Activated naive CD8-positive, alpha-beta T cell (primary cell): ENCODE measurements around the gene ZNF414.

Experiments used
- H3K27ac Mint-ChIP-seq: one replicate; pipeline ENCODE4 v1.8.0; 2021; ENCODE audit warnings: mixed read lengths
- H3K27me3 Mint-ChIP-seq: one replicate; pipeline ENCODE4 v1.8.0; 2021; ENCODE audit warnings: mixed read lengths
- H3K36me3 Mint-ChIP-seq: one replicate; pipeline ENCODE4 v1.8.0; 2021; ENCODE audit warnings: mixed read lengths
- H3K4me1 Mint-ChIP-seq: one replicate; pipeline ENCODE4 v1.8.0; 2021; ENCODE audit warnings: low read depth, mixed read lengths
- H3K4me3 Mint-ChIP-seq: one replicate; pipeline ENCODE4 v1.8.0; 2021; ENCODE audit warnings: mild to moderate bottlenecking, mixed read lengths
- H3K9me3 Mint-ChIP-seq: one replicate; pipeline ENCODE4 v1.8.0; 2021; ENCODE audit warnings: low read depth, mixed read lengths

The ZNF414 gene

DNA sequence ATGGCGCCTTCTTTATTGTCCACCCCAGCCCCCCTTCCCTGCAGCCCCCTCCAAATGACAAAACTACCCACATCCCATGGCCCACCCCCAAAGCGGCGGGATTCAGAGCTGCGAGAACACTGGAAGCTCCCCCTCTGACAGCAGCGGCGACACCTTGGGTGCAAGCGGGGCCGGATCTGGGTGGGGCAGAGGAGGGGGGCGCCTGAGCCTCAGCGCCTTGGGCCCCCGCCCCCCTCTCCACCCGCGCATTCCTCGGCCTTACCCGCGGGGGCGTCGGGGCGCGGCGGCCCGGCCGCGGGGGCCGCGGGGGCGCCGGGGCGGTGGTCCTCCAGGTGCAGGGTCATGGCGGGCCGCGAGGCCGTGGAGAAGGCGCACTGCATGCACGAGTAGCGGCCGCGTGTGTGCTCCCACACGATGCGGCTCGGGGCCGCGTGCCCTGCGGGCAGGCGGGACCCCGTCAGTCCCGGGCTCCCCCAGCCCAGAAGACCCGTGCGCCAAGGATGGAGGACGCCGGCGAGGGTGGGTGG, 3.3 kb downstream of the ZNF414 start:
- no peaks in the 10 kb centered on the region for H3K9me3 Mint-ChIP-seq
- no peaks in the 10 kb centered on the region for H3K36me3 Mint-ChIP-seq
- no peak overlapping the region for H3K27ac Mint-ChIP-seq
- H3K4me3 Mint-ChIP-seq = no peak overlapping the region
- no peaks in the 10 kb centered on the region for H3K27me3 Mint-ChIP-seq
- peaks cover 27% of the 10 kb centered on the region for H3K4me1 Mint-ChIP-seq

DNA sequence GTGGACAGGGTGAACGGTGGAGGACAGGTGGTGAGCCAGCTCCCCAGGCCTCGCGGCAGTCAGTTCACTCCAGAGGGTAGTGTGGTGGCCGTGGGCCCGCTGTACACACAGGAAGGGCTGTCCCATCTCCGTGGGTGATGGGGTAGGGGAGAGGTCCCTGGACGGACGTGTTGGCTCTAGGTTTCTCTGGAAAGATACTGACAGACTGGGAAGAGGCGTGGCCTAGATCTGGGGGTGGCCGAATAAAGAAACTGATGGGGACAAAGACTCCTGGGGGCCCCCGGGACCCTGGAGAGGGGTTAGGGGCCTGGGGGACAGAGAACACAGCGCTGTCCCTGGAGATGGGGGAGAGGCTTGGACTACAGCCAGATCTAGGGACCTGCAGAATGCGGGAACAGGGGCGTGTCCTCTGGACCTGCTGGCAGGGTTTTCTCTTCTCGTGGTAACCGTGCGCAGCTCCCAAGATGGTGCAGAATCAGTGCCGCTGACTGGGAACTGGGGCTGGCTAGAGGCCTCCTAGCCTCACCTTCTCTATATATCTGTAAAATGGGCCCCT, 7.5 kb downstream of the ZNF414 start:
- H3K36me3 Mint-ChIP-seq = no peaks in the 10 kb centered on the region
- no peaks in the 10 kb centered on the region for H3K9me3 Mint-ChIP-seq
- H3K27ac Mint-ChIP-seq = peak overlapping the region; percentile 34
- H3K4me3 Mint-ChIP-seq = peak overlapping the region; percentile 90
- no peaks in the 10 kb centered on the region for H3K27me3 Mint-ChIP-seq
- peaks cover 10% of the 10 kb centered on the region for H3K4me1 Mint-ChIP-seq

DNA sequence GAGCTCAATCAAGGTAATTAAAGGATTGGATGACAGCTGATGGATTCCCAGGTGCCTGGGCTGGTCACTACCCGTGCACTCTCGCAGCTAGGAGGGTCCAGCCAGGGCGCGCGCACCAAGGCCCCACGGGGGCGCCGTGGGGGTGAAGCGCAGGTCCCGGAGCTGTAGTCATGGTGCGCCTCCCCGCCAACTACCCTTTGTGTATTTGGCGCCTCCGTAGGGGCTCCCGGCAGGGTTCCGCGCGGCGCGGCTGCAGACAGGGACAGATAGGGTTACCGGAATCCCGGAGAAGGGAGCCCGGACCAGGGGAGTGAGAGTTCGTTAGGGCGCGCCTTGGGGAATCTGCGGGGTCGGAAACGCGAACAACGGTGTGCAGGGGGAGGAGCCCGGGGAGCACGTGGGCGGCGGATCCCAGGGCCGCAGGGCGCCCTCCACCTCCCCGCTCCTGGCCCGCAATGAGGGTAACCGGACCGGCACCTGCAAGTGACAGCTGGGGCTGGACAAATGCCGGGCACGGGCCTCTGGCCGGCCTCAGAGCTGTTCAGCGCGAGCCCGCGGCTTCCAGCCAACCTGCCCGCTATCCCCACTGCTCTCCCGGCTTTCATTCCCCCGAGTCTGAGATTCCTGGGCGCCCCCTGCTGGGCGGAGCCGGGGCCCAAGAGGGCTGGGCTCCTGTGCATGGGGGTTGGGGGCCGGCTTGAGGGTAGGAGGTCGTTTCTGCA, 8.1 kb downstream of the ZNF414 start:
- peak overlapping the region; percentile 85 for H3K27ac Mint-ChIP-seq
- H3K27me3 Mint-ChIP-seq = no peaks in the 10 kb centered on the region
- no peaks in the 10 kb centered on the region for H3K9me3 Mint-ChIP-seq
- H3K4me1 Mint-ChIP-seq = peaks cover 10% of the 10 kb centered on the region
- H3K4me3 Mint-ChIP-seq = peak overlapping the region; percentile 90
- H3K36me3 Mint-ChIP-seq = no peaks in the 10 kb centered on the region

DNA sequence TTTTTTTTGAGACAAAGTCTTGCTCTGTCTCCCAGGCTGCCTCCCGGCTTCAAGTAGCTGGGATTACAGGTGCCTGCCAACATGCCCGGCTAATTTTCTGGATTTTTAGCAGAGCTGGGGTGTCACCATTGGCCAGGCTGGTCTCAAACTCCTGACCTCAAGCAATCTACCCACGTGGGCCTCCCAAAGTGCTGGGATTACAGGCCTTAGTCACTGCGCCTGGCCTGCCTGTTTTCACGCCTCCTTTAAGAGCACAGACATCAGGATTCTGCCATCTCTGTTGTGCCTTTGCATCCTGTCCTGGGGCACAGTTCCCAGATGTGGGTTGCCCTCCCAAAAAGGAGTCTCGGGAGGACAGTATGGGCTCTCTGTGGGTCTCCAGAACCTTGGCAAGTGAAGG, 9.0 kb downstream of the ZNF414 start:
- peak overlapping the region; percentile 70 for H3K4me3 Mint-ChIP-seq
- no peaks in the 10 kb centered on the region for H3K27me3 Mint-ChIP-seq
- no peak overlapping the region for H3K27ac Mint-ChIP-seq
- H3K4me1 Mint-ChIP-seq = peaks cover 17% of the 10 kb centered on the region
- H3K36me3 Mint-ChIP-seq = no peaks in the 10 kb centered on the region
- no peaks in the 10 kb centered on the region for H3K9me3 Mint-ChIP-seq

DNA sequence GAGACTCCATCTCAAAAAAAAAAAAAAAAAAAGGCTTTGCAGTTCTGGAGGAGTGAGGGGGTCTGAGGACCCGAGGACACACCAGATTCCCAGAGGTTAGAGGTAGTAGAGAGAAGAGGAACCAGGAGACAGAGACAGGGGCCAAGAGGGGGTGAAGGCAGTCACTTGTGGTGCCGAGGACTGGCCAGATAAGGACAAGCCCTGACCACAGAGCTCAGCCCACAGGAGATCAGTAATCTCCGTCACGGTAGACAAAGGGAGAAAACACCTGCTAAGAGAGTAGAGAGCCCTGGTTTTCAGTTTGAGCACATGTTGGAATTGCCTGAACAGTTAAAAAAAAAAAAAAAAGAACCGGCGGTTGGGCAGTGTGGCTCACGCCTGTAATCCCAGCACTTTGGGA, 9.8 kb downstream of the ZNF414 start:
- H3K36me3 Mint-ChIP-seq = no peaks in the 10 kb centered on the region
- H3K27me3 Mint-ChIP-seq = no peaks in the 10 kb centered on the region
- peak overlapping the region; percentile 41 for H3K27ac Mint-ChIP-seq
- peaks cover 17% of the 10 kb centered on the region for H3K4me1 Mint-ChIP-seq
- H3K4me3 Mint-ChIP-seq = peak overlapping the region; percentile 10
- no peaks in the 10 kb centered on the region for H3K9me3 Mint-ChIP-seq

DNA sequence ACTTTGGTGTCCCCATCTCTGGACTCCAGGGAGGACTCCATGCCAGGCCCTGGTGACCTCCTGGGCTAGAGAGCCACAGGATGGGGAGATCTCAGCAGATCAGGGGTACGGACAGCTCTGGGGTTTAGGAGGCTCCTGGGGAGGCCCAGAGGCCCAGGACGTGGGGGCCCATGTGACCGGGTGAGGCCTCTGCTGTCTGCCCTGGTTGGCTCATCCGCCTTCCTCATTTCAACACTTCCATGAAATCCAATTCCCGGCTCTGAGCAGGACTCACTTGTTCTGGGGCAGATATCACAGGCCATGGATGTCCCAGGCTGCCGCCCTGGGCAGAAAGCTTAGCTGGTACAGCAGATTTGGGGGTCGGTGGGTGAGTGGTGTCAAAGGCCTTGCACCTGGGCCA, 10.5 kb downstream of the ZNF414 start:
- H3K4me3 Mint-ChIP-seq = no peak overlapping the region
- H3K9me3 Mint-ChIP-seq = no peaks in the 10 kb centered on the region
- H3K4me1 Mint-ChIP-seq = peaks cover 17% of the 10 kb centered on the region
- H3K27me3 Mint-ChIP-seq = no peaks in the 10 kb centered on the region
- no peaks in the 10 kb centered on the region for H3K36me3 Mint-ChIP-seq
- H3K27ac Mint-ChIP-seq = no peak overlapping the region

DNA sequence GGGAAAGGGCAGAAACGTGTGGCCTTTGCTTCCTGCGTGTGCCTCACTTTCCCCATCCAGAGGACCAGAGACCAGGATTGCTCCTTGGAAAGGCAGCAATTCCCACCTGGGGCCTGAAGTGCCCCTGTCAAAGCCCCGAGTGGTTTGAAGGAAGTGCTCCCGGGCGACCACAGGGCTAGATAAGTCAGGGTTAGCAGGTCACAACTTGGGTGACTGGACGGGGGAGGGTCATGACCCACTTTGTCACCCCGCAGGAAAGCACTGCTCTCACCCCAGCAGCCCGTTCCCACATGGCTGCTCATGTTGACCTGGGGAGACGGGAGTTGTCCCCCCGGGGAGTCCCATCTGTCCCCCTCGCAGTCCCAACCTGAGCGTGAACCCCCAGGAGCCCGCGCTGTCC, 12.0 kb downstream of the ZNF414 start:
- no peaks in the 10 kb centered on the region for H3K9me3 Mint-ChIP-seq

DNA sequence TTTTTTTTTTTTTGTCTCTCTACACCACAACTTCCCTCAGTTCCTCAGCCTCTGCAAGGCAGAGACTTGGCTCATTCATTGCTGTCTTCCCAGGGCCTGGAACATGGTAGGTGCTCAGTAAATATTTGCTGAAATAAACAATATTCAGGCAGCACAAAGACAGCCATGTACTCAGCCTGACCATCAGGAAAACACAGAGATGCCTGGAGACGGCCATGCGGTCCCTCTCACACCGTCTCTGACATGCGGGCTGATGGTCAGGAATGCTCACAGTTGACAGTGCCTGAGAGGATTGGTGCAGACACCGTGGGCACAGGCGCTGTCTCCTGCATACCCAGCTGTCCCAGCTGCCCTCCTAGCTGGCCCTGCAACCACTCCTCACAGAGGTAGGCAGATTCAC, 12.5 kb downstream of the ZNF414 start:
- no peaks in the 10 kb centered on the region for H3K27me3 Mint-ChIP-seq
- no peaks in the 10 kb centered on the region for H3K9me3 Mint-ChIP-seq
- no peak overlapping the region for H3K27ac Mint-ChIP-seq
- no peak overlapping the region for H3K4me3 Mint-ChIP-seq
- no peaks in the 10 kb centered on the region for H3K36me3 Mint-ChIP-seq
- H3K4me1 Mint-ChIP-seq = peaks cover 17% of the 10 kb centered on the region

More for the DNA sequence above, 12.0 kb downstream of the ZNF414 start:
- no peak overlapping the region for H3K27ac Mint-ChIP-seq
- no peaks in the 10 kb centered on the region for H3K27me3 Mint-ChIP-seq
- H3K36me3 Mint-ChIP-seq = no peaks in the 10 kb centered on the region
- peaks cover 17% of the 10 kb centered on the region for H3K4me1 Mint-ChIP-seq
- H3K4me3 Mint-ChIP-seq = no peak overlapping the region

DNA sequence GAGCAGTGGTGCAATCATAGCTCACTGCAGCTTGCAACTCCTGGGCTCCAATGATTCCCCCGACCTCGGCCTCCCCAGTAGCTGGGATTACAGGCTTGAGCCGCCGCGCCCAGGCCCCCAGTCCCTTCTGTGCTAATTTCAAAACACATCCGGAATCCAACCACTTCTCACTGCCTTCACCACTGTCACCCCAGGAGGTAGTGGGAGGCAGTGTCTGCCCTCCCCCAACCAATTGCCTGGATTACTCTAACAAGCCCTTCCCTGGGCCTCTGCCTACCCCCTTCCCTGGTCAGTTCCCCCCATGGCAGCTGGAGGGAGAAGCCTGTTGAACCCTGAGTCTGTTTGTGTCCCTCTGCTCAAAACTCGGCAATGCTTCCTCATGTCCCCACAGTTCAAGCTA, 13.8 kb downstream of the ZNF414 start:
- no peak overlapping the region for H3K27ac Mint-ChIP-seq
- H3K4me1 Mint-ChIP-seq = peaks cover 19% of the 10 kb centered on the region
- no peaks in the 10 kb centered on the region for H3K36me3 Mint-ChIP-seq
- no peaks in the 10 kb centered on the region for H3K27me3 Mint-ChIP-seq
- H3K9me3 Mint-ChIP-seq = no peaks in the 10 kb centered on the region
- no peak overlapping the region for H3K4me3 Mint-ChIP-seq

DNA sequence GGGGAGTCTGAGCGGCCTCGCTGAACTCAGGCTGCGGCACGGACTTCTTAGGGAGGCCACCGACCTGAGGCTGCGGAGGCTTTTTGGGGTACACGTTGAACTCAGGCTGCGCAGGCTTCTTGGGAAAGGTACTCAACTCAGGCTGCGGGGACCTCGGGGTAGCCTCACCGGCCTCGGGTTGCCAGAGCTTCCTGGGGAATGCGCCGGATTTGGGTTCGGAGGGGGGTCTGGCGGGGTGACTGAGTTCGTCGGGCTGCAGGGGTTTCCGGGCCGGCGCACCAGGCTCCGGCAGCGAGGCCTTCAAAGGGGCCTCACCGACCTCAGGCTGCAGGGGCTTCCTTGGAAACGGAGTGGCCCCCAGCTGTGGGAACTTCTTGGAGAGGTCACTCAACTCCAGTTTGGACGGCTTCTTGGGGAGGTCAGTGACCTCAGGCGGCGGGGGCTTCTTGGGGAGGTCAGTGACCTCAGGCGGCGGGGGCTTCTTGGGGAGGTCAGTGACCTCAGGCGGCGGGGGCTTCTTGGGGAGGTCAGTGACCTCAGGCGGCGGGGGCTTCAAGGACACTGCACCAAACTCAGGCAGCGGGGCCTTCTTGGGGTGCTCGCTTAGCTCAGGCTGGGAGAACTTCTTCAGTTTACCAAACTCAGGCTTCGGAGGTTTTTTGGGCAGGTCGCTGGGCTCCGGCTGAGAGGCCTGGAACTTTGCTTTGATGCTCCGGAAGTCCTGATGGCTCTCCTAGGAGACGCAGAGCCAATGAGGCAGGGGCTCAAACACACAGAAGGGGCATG, 14.7 kb downstream of the ZNF414 start:
- H3K27me3 Mint-ChIP-seq = no peaks in the 10 kb centered on the region
- H3K27ac Mint-ChIP-seq = no peak overlapping the region
- no peak overlapping the region for H3K4me3 Mint-ChIP-seq
- H3K4me1 Mint-ChIP-seq = peaks cover 19% of the 10 kb centered on the region
- H3K9me3 Mint-ChIP-seq = no peaks in the 10 kb centered on the region
- no peaks in the 10 kb centered on the region for H3K36me3 Mint-ChIP-seq

DNA sequence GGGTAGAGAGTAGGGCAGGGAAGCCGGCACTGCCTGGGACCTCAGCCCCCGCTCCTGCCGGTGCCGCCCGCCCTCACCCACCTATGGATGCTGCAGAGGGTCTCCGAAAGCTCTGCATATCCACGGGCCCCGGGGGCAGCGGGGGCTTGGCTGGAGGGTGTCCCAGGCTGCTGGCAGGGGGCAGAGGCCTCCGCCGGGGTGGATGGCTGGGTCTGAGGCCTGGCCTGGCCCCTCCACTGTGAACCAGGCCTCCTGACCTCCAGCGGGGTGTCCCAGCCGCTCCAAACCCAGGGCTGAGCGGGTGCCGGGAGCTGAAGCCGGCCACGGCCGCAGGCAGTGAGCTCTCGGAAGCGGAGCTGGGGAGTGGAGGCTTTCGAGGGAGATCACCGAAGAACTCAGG, 15.7 kb downstream of the ZNF414 start:
- H3K36me3 Mint-ChIP-seq = no peaks in the 10 kb centered on the region
- peaks cover 21% of the 10 kb centered on the region for H3K4me1 Mint-ChIP-seq
- H3K27me3 Mint-ChIP-seq = no peaks in the 10 kb centered on the region
- no peak overlapping the region for H3K4me3 Mint-ChIP-seq
- H3K9me3 Mint-ChIP-seq = no peaks in the 10 kb centered on the region
- H3K27ac Mint-ChIP-seq = no peak overlapping the region

DNA sequence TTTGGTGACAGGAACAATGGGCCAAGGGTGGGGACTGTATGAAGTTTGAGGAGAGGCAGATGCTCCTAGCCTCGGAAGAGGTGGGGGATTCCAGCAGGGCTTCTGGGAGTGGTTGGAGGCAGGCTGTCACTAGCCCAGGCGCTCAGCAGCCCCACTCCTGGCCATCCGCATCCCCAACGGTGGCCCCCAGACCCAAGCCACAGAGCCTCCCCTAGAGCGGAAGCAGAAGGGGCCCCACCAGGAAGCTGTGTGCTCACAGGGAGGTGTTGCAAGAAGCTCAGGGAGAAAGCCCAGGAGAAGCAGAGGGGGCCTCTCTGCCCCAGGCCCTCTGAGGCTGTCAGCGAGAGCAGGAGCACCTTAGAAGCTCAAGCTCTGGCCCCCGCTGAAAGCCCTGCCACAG, 19.8 kb downstream of the ZNF414 start:
- Mint-ChIP-seq H3K4me3 (no peak overlapping the region), H3K4me1 (peaks cover 19% of the 10 kb centered on the region), H3K27me3 (no peaks in the 10 kb centered on the region), H3K27ac (peak overlapping the region; percentile 66), H3K36me3 (no peaks in the 10 kb centered on the region), H3K9me3 (no peaks in the 10 kb centered on the region)

DNA sequence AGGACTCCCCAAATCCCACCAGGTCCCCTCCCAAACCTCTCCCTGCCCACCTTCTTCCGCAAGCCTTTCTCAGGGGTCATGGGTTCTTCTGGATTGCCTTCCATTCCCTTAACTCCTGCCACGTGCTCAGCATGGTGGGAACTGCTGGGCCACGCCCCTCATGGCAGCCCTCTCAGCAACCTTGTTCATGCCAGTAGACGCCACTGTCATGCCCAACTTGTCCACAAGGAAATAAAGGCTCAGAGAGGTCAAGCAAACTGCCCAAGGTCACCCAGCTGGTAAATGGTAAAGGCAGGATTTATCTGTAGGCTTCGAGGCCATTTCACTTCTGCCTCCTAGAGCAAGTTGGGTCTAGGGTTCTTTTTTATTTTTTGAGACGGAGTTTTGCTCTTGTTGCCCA, 22.4 kb downstream of the ZNF414 start:
- Mint-ChIP-seq H3K4me3 (no peak overlapping the region), H3K9me3 (no peaks in the 10 kb centered on the region), H3K36me3 (peaks cover 7% of the 10 kb centered on the region), H3K4me1 (peaks cover 38% of the 10 kb centered on the region), H3K27ac (no peak overlapping the region), H3K27me3 (no peaks in the 10 kb centered on the region)

DNA sequence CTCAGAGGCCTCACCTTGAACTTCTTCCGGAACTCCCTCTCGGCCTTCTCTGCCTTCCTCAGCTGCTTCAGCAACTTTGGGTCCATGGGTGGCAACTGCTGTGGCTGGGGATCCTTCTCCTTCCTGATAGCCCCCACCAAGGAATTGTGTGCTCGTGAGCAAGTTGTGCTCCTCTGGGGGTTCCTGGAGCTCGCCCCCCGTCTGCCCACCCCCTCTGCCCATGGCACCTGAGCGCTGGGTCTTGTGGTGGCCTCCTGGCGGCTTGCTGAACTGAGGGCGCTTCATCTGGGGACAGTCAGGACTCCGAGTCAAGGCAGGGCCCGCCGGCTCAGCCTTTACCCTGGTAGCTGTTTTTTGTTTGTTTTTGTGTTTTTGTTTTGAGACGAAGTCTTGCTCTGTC, 23.1 kb downstream of the ZNF414 start:
- no peaks in the 10 kb centered on the region for H3K27me3 Mint-ChIP-seq
- peaks cover 7% of the 10 kb centered on the region for H3K36me3 Mint-ChIP-seq
- H3K4me3 Mint-ChIP-seq = no peak overlapping the region
- H3K27ac Mint-ChIP-seq = peak overlapping the region; percentile 22
- peaks cover 42% of the 10 kb centered on the region for H3K4me1 Mint-ChIP-seq
- H3K9me3 Mint-ChIP-seq = no peaks in the 10 kb centered on the region

DNA sequence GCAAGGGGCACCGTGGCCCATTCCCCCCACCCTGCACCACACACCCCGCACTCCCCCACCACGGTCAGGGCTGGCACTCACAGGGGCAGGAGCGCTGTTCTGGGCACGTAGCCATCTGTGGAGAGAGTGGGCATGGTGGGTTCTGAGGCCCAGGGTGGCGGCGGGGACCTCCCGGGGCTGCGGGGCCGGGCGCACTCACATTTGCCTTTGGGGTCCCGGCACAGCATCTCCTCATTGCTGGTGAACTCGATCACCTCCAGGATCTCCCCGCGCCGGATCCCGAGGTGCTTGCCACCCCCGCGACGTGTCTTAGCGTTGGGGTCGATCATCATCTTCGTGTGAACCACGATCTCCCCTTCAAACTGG, 23.6 kb downstream of the ZNF414 start:
- Mint-ChIP-seq H3K36me3 (peaks cover 7% of the 10 kb centered on the region), H3K27ac (no peak overlapping the region), H3K9me3 (no peaks in the 10 kb centered on the region), H3K4me3 (no peak overlapping the region), H3K4me1 (peaks cover 37% of the 10 kb centered on the region), H3K27me3 (no peaks in the 10 kb centered on the region)
